Suprapubic skin (tissue), 4 donors: ENCODE data around the gene FLOT1. TPM values are rescaled to one million over a fixed set of nuclear protein-coding genes. Genes with fewer than 3 reads are reported as not detected.

ENCODE experiments used
- DNase-seq, 2 donors: peaks; one replicate each; pipeline ENCODE4 v3.0.0-alpha.2; 2019; ENCODE audit warnings: low spot score in 2 of 2
- H3K27ac ChIP-seq: fragments of 200-600 bp; sonication (generic); one replicate; pipeline ENCODE4 v1.5.1; 2019
- H3K27me3 ChIP-seq: fragments of 200-600 bp; sonication (generic); one replicate; pipeline ENCODE4 v1.5.1; 2019
- H3K36me3 ChIP-seq: fragments of 200-600 bp; sonication (generic); one replicate; pipeline ENCODE4 v1.5.1; 2019
- H3K4me1 ChIP-seq: fragments of 200-600 bp; sonication (generic); one replicate; pipeline ENCODE4 v1.5.1; 2019
- H3K4me3 ChIP-seq: fragments of 200-600 bp; sonication (generic); one replicate; pipeline ENCODE4 v1.5.1; 2019; ENCODE audit warnings: mild to moderate bottlenecking
- H3K9me3 ChIP-seq: fragments of 200-600 bp; sonication (generic); one replicate; pipeline ENCODE4 v1.5.1; 2019
- EP300 ChIP-seq: sonication (generic); formaldehyde crosslinking; IDR thresholded peaks from one replicate; pipeline ENCODE4 v1.6.1; 2017; ENCODE audit warnings: antibody characterized with exemption
- POLR2A ChIP-seq, 2 donors: fragments of 450-650 bp; IDR thresholded peaks; one replicate each; pipeline ENCODE4 v1.6.1; 2017; ENCODE audit warnings: antibody characterized with exemption in 2 of 2, mild to moderate bottlenecking in 2 of 2, moderate library complexity in 2 of 2
- POLR2AphosphoS5 ChIP-seq, 3 donors: sonication (generic); formaldehyde crosslinking; IDR thresholded peaks; one replicate each; pipeline ENCODE4 v1.6.1; 2017; ENCODE audit warnings: antibody characterized with exemption in 3 of 3
- WGBS: methylation state at CpG from one replicate; pipeline ENCODE4 v1.1.5; 2018; 5-methylcytosine and 5-hydroxymethylcytosine counted together
- total RNA-seq, 4 donors: library from RNA; depleted of rRNA; stranded (reverse); fragments of >200 nt; gene quantifications; one replicate each; pipeline ENCODE4 v1.1.0, GENCODE V29; 2016
- TF ChIP-seq, protein P1 (sequence below), 2 donors: fragments of 200-600 bp in 1 of 2; fragments of 450-650 bp in 1 of 2; sonication (generic) in 1 of 2; IDR thresholded peaks; one replicate each; pipeline ENCODE4 v1.5.1; 2016 to 2019; ENCODE audit warnings: antibody characterized with exemption in 2 of 2, mild to moderate bottlenecking in 1 of 2, moderate library complexity in 1 of 2

The FLOT1 gene
- total RNA-seq, 4 donors from 2014 or later = 28.4 to 60.8 (median 45.5) TPM

DNA sequence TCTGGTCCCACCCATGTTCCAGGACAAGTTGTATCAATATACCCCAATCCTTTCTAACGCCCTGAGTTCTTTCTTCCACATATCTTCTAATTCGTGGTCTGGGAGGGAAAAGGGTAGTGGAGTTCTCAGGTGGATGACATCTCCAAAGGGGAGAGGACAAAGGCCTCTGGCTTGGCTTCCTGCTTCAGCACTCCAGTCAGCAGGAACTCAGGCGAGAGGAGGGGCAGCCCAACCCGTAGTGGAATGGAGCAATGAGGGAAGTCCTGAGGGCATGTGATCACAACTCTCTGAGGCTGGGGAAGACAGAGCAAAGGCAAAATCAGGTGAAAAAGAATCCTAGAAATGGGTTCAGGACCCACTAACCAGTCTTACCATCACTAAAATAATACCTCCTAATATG lies 42.1 kb downstream of the FLOT1 start:
- Histone ChIP-seq H3K36me3 (peaks cover 39% of the 10 kb centered on the region), H3K4me1 (no peaks in the 10 kb centered on the region), H3K9me3 (no peaks in the 10 kb centered on the region), H3K27ac (no peak overlapping the region), H3K4me3 (no peak overlapping the region), H3K27me3 (no peaks in the 10 kb centered on the region)
- DNase-seq = no peak
- TF ChIP-seq POLR2A (IDR thresholded peaks at IDR 0.05) (no peak), POLR2AphosphoS5 (IDR thresholded peaks at IDR 0.05) (no peak), EP300 (no peak)
- TF ChIP-seq, protein P1, sequence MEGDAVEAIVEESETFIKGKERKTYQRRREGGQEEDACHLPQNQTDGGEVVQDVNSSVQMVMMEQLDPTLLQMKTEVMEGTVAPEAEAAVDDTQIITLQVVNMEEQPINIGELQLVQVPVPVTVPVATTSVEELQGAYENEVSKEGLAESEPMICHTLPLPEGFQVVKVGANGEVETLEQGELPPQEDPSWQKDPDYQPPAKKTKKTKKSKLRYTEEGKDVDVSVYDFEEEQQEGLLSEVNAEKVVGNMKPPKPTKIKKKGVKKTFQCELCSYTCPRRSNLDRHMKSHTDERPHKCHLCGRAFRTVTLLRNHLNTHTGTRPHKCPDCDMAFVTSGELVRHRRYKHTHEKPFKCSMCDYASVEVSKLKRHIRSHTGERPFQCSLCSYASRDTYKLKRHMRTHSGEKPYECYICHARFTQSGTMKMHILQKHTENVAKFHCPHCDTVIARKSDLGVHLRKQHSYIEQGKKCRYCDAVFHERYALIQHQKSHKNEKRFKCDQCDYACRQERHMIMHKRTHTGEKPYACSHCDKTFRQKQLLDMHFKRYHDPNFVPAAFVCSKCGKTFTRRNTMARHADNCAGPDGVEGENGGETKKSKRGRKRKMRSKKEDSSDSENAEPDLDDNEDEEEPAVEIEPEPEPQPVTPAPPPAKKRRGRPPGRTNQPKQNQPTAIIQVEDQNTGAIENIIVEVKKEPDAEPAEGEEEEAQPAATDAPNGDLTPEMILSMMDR (IDR thresholded peaks at IDR 0.05) = no peak
- 50% methylated on average over 4 of the region's 4 CpGs for WGBS

DNA sequence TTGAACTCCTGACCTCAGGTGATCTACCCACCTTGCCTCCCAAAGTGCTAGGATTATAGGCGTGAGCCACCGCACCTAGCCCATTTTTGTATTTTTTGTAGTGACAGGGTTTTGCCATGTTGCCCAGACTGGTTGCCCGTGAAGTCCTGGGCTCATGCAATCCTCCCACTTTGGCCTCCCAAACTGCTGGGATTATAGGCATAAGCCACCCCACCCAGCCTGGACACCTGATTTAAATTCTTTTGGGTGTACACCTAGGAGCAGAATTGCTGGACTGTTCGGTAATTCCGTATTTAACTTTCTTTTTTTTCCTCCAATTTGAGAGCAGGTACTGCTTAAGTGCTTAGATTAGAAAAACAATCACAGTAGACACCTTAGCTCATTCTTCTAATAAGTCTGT lies 46.1 kb downstream of the FLOT1 start:
- WGBS = 96% methylated on average over 5 of the region's 5 CpGs
- Histone ChIP-seq H3K36me3 (peaks cover 10% of the 10 kb centered on the region), H3K4me3 (no peak overlapping the region), H3K9me3 (no peaks in the 10 kb centered on the region), H3K27ac (no peak overlapping the region), H3K4me1 (peaks cover 4% of the 10 kb centered on the region), H3K27me3 (no peaks in the 10 kb centered on the region)
- DNase-seq = no peak
- TF ChIP-seq POLR2AphosphoS5 (IDR thresholded peaks at IDR 0.05) (no peak), EP300 (no peak), POLR2A (IDR thresholded peaks at IDR 0.05) (no peak)
- TF ChIP-seq, protein P1 (IDR thresholded peaks at IDR 0.05) = no peak

DNA sequence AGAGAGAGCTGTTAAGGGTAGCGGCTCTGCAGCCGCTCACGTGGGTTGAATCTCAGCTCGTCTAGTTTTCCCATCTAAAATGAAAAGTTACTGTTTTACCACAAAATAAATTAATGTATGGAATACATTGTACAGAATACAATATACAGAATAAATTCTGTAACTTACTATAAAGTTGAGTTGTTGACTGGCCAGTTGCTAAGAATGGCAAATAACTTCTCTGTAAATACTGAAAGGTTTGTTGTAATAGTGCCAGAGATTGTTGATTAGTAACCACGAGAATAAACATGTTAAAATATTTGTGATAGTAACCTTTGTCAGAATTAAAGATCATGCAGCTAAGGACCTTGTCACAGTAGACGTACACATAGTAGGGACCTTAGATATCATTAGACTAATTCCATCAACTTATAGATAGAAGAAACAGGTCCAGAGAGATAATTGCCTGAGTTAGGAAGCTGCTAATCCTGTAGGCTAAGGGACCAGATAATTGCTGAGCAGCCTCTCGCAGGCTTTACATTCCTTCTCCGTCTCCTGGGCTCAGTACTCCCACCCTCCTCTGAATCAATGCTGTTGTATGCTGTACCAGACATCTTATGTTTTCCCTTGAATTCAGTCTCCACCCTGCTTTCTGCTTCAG lies 51.2 kb downstream of the FLOT1 start:
- Histone ChIP-seq H3K36me3 (no peaks in the 10 kb centered on the region), H3K27ac (peak overlapping the region; percentile 98), H3K4me1 (peaks cover 40% of the 10 kb centered on the region), H3K9me3 (no peaks in the 10 kb centered on the region), H3K4me3 (peak overlapping the region; percentile 54), H3K27me3 (no peaks in the 10 kb centered on the region)
- DNase-seq = no peak
- no peak for TF ChIP-seq POLR2A (IDR thresholded peaks at IDR 0.05)
- TF ChIP-seq, protein P1 (IDR thresholded peaks at IDR 0.05) = no peak
- no peak for TF ChIP-seq EP300
- no peak for TF ChIP-seq POLR2AphosphoS5 (IDR thresholded peaks at IDR 0.05)
- WGBS = 16% methylated on average over 8 of the region's 8 CpGs

DNA sequence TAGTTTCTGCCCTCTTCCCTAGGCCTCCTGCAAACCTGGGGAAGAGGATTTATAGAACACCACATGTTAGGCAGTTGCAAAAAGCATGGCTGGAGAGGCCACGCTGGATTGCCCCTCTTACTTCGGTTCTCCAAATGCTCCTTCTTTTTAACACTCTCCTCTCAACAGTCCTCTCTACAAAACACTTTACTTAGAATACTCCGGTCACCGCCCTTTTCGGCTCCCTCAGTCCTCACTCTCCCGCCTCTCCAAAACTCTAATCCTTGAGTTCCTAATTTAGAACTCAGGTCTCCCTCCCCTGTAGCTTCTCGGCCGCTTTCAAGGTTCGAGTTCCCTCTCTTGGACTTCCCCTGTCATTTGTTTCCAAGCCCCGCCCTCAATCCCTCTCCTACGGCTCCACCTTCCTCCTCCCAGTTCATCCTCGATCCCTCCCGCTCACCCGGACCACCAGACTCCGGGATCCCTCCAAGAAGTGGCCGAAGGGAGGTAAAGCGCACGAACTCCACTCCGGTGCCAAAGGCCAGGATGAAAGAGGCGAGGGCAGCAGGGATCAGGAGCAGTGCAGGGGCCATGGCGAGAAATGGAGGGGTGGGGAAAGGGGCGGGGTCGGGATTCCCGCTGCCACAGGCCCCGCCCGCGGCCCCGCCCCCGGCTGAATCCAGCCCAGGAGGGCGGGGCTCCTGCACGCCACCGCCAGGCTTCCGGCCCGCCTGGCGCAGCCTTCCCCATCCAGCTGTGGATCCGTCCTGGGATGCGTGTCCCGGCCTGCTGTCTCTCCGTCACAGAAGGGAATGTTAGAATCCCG lies 51.9 kb downstream of the FLOT1 start, which contains the start of gene NRM:
NRM (minus strand) TSS at position 582 of the 805 bp plus-strand sequence; CDS start at position 572, 10 bp downstream.
- under 1% methylated on average over 40 of the region's 40 CpGs for WGBS
- no peaks in the 10 kb centered on the region for H3K9me3 ChIP-seq
- peak within 1 kb of the TSS; percentile 98 for H3K27ac ChIP-seq
- peak within 1 kb of the TSS; percentile 54 for H3K4me3 ChIP-seq
- H3K27me3 ChIP-seq = no peaks in the 10 kb centered on the region
- no peaks in the 10 kb centered on the region for H3K36me3 ChIP-seq
- H3K4me1 ChIP-seq = peaks cover 44% of the 10 kb centered on the region
- DNase-seq = peak; percentile 92
- TF ChIP-seq POLR2AphosphoS5 (IDR thresholded peaks at IDR 0.05) = peak in 2 of 3 donors; percentile 17 to 40
- TF ChIP-seq, protein P1 (IDR thresholded peaks at IDR 0.05) = no peak

DNA sequence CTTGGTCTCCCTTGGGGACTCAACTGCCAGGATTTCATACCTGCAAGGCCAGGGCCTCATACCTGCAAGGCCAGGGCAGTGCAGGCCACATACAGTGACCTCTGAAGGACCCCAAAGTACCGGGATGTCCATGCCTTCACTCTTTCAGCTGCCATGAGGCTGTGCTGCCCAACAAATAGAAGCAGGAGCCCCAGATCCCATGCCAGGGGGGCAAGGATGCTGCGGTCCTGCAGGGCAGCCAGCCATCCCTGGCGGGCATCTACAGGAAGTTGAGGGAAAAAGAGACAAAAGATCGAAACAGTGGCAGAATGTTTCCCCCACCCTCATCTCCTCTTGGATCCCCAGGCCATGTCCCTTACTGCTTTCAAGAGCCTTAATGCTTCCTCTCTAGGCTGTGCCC lies 52.5 kb downstream of the FLOT1 start:
- Histone ChIP-seq H3K27ac (peak overlapping the region; percentile 98), H3K27me3 (no peaks in the 10 kb centered on the region), H3K4me3 (peak overlapping the region; percentile 54), H3K36me3 (no peaks in the 10 kb centered on the region), H3K9me3 (no peaks in the 10 kb centered on the region), H3K4me1 (peaks cover 50% of the 10 kb centered on the region)
- DNase-seq = no peak
- 14% methylated on average over 4 of the region's 4 CpGs for WGBS
- TF ChIP-seq EP300 (no peak), POLR2AphosphoS5 (IDR thresholded peaks at IDR 0.05) (no peak), POLR2A (IDR thresholded peaks at IDR 0.05) (no peak)
- TF ChIP-seq, protein P1 (IDR thresholded peaks at IDR 0.05) = no peak
